Gastrocnemius medialis (tissue), 4 donors: ENCODE measurements around the gene SKP1.

Experiments
- POLR2A ChIP-seq, 2 donors: fragments of 450-650 bp; IDR thresholded peaks; one replicate each; pipeline ENCODE4 v1.6.1; 2017; ENCODE audit warnings: antibody characterized with exemption in 2 of 2, mild to moderate bottlenecking in 2 of 2, moderate library complexity in 2 of 2
- TF ChIP-seq, protein P1 (sequence below), 5 experiments: fragments of 450-650 bp in 3 of 5; fragments of 200-600 bp in 2 of 5; sonication (generic) in 2 of 5; IDR thresholded peaks in 4 of 5; conservative IDR thresholded peaks in 1 of 5; 1 replicate in 4 of 5; 2 replicates in 1 of 5; pipeline ENCODE4 v1.5.1; 2016 to 2019; ENCODE audit warnings: antibody characterized with exemption in 5 of 5, mild to moderate bottlenecking in 3 of 5, moderate library complexity in 3 of 5

GRCh38 chr5:134142052-134142451, 34.7 kb downstream of the SKP1 start:
- TF ChIP-seq, protein P1, sequence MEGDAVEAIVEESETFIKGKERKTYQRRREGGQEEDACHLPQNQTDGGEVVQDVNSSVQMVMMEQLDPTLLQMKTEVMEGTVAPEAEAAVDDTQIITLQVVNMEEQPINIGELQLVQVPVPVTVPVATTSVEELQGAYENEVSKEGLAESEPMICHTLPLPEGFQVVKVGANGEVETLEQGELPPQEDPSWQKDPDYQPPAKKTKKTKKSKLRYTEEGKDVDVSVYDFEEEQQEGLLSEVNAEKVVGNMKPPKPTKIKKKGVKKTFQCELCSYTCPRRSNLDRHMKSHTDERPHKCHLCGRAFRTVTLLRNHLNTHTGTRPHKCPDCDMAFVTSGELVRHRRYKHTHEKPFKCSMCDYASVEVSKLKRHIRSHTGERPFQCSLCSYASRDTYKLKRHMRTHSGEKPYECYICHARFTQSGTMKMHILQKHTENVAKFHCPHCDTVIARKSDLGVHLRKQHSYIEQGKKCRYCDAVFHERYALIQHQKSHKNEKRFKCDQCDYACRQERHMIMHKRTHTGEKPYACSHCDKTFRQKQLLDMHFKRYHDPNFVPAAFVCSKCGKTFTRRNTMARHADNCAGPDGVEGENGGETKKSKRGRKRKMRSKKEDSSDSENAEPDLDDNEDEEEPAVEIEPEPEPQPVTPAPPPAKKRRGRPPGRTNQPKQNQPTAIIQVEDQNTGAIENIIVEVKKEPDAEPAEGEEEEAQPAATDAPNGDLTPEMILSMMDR (IDR thresholded peaks at IDR 0.05 in 4 of 5, conservative IDR thresholded peaks at IDR 0.05 in 1 of 5), result no peak
- TF ChIP-seq POLR2A (IDR thresholded peaks at IDR 0.05), result no peak
